Tibial artery (tissue), 4 donors: ENCODE measurements around the gene SLC22A24.

Experiments used
- DNase-seq, 2 donors: peaks; one replicate each; pipeline ENCODE4 v3.0.0-alpha.2; 2019
- H3K27ac ChIP-seq, 2 donors: fragments of 200-600 bp; sonication (generic) in 1 of 2; 1 replicate in 1 of 2; 2 replicates in 1 of 2; pipeline ENCODE4 v1.5.1; 2018 to 2019; ENCODE audit warnings: mild to moderate bottlenecking in 1 of 2
- H3K27me3 ChIP-seq, 2 donors: fragments of 200-600 bp; sonication (generic) in 1 of 2; one replicate each; pipeline versions ENCODE4 v1.5.1 to v1.6.0; 2016 to 2019
- H3K36me3 ChIP-seq, 3 donors: fragments of 200-600 bp; sonication (generic) in 2 of 3; one replicate each; pipeline ENCODE4 v1.5.1; 2016 to 2019; ENCODE audit warnings: mild to moderate bottlenecking in 2 of 3
- H3K4me1 ChIP-seq, 4 donors: fragments of 200-600 bp; sonication (generic) in 2 of 4; 1 replicate in 3 of 4; 2 replicates in 1 of 4; pipeline ENCODE4 v1.5.1; 2016 to 2019
- H3K4me3 ChIP-seq, 2 donors: fragments of 200-600 bp; sonication (generic) in 1 of 2; 1 replicate in 1 of 2; 2 replicates in 1 of 2; pipeline ENCODE4 v1.5.1; 2018 to 2019; ENCODE audit warnings: mild to moderate bottlenecking in 2 of 2
- H3K9me3 ChIP-seq, 3 donors: fragments of 200-600 bp; sonication (generic) in 1 of 3; one replicate each; pipeline ENCODE4 v1.5.1; 2016 to 2019
- CTCF ChIP-seq, 2 experiments: fragments of 200-600 bp in 1 of 2; fragments of 450-650 bp in 1 of 2; IDR thresholded peaks; one replicate each; pipeline ENCODE4 v1.5.1; 2017 to 2019; ENCODE audit warnings: antibody characterized with exemption in 2 of 2, mild to moderate bottlenecking in 1 of 2, moderate library complexity in 1 of 2
- intact Hi-C: fragments of 100-400 bp; cut with DNase I; formaldehyde crosslinking; loops from one replicate; pipeline ENCODE4 v1.15.0; 2023; ENCODE audit warnings: low total_unique reads

SLC22A24 gene, protein sequence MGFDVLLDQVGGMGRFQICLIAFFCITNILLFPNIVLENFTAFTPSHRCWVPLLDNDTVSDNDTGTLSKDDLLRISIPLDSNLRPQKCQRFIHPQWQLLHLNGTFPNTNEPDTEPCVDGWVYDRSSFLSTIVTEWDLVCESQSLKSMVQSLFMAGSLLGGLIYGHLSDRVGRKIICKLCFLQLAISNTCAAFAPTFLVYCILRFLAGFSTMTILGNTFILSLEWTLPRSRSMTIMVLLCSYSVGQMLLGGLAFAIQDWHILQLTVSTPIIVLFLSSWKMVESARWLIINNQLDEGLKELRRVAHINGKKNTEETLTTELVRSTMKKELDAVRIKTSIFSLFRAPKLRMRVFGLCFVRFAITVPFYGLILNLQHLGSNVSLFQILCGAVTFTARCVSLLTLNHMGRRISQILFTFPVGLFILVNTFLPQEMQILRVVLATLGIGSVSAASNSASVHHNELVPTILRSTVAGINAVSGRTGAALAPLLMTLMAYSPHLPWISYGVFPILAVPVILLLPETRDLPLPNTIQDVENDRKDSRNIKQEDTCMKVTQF

DNA sequence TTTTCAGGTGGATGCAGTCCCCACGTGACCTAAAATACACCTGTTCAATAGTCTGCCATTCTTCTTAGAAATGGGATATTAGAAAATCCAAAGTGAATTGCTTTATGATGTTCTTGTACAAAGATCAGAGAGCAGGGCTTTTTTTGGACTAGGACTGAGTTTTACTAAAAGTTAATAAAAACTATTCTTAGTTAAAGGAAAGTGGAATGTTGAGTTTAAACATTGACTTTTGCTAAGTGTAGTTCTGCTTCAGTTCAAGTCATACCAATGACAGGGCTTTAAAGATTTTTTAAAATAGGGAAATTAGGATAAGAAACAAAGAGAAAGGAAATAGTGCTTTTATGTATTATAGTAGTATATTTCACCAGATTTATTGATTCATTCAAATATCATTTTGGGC is at the start of gene SLC22A24:
TSS of gene SLC22A24 (minus strand) at position 101 of the 400 bp plus-strand sequence. CDS start 442 bp downstream, outside the sequence.
- Histone ChIP-seq H3K36me3 (no peaks in the 10 kb centered on the region), H3K4me1 (no peaks in the 10 kb centered on the region), H3K4me3 (no peak within 1 kb of the TSS), H3K27ac (no peak within 1 kb of the TSS), H3K9me3 (no peaks in the 10 kb centered on the region), H3K27me3 (no peaks in the 10 kb centered on the region)
- no peak for TF ChIP-seq CTCF (IDR thresholded peaks at IDR 0.05)
- DNase-seq, result no peak
- intact Hi-C loops, result no loop called here

DNA sequence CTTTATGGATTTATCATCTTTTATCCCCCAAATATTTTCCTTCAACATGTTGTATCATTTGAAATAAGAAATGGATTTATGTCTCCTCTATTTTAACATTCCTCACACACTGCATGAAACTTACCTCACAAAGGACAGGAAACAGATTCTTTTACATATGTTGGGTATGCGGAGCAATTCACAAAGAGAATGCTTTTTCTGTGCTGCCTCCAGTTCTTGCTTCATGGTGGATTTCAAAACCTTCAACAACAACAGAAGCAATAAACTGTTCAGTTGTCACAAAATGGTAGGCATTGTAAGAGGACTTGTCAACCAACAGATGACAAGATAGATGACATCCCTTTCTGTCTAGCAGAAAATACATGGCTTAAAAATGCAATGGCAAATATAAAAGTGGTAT is 36.5 kb upstream of the SLC22A24 start:
- no peak overlapping the region for H3K4me3 ChIP-seq
- intact Hi-C loops, result no loop called here
- no peaks in the 10 kb centered on the region for H3K27me3 ChIP-seq
- no peaks in the 10 kb centered on the region for H3K36me3 ChIP-seq
- H3K4me1 ChIP-seq, result no peaks in the 10 kb centered on the region
- no peak for TF ChIP-seq CTCF (IDR thresholded peaks at IDR 0.05)
- no peak overlapping the region for H3K27ac ChIP-seq
- DNase-seq, result no peak
- H3K9me3 ChIP-seq, result peaks cover 0 to 12% (median 0%) of the 10 kb centered on the region in 3 donors

- Histone ChIP-seq H3K36me3 (no peaks in the 10 kb centered on the region), H3K27ac (no peak overlapping the region), H3K4me1 (no peaks in the 10 kb centered on the region), H3K9me3 (peaks cover 0 to 12% (median 0%) of the 10 kb centered on the region in 3 donors), H3K4me3 (no peak overlapping the region), H3K27me3 (no peaks in the 10 kb centered on the region)
- intact Hi-C loops, result no loop called here
- TF ChIP-seq CTCF (IDR thresholded peaks at IDR 0.05), result no peak
- no peak for DNase-seq
Measured at GRCh38 chr11:63179432-63180041, 35.5 kb upstream of the SLC22A24 start.

- no peaks in the 10 kb centered on the region for H3K4me1 ChIP-seq
- no peak for TF ChIP-seq CTCF (IDR thresholded peaks at IDR 0.05)
- intact Hi-C loops, result no loop called here
- no peak for DNase-seq
- H3K4me3 ChIP-seq, result no peak overlapping the region
- no peaks in the 10 kb centered on the region for H3K36me3 ChIP-seq
- H3K27me3 ChIP-seq, result no peaks in the 10 kb centered on the region
- peaks cover 0 to 12% (median 4%) of the 10 kb centered on the region in 3 donors for H3K9me3 ChIP-seq
- no peak overlapping the region for H3K27ac ChIP-seq
Measured at GRCh38 chr11:63177872-63178271, 33.9 kb upstream of the SLC22A24 start.

DNA sequence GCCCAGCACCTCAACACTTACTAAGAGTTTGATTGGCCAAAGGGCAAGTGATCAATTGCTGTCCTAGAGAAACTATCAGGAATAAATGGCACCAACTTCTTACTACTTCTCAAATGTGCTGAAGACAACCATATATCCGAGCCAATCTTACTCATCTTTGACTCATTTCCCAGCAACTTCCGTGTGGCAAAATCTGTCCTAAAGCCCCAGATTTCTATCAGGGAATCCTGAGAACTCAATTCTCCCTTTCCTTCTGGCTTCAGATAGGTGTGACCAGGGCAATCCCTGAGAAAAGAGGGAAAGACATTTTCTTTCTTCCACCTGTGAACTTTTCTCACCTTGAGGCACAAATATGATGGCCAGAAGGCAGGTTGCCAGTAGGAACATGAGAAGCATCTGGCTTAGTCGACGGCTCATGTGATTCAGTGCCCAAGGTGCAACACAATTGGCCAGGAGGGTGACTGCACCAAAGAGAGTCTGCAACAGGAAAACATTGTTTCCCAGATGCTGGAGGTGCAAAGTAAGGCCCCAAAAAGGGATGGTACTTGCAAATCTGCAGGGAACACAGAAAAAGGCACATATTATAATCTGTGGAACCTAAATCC is 21.8 kb upstream of the SLC22A24 start:
- Histone ChIP-seq H3K27me3 (no peaks in the 10 kb centered on the region), H3K4me1 (no peaks in the 10 kb centered on the region), H3K4me3 (no peak overlapping the region), H3K36me3 (no peaks in the 10 kb centered on the region), H3K9me3 (no peaks in the 10 kb centered on the region), H3K27ac (no peak overlapping the region)
- no peak for TF ChIP-seq CTCF (IDR thresholded peaks at IDR 0.05)
- no peak for DNase-seq
- intact Hi-C loops, result no loop called here
